ENCODE data around the gene AQP3. TPM values are rescaled to one million over a fixed set of nuclear protein-coding genes. Genes with fewer than 3 reads are reported as not detected.

The AQP3 gene
- total RNA-seq, 2 experiments from 2014 or later: 29.1 to 32.0 TPM

- no peak for ATAC-seq (ENCODE audit: low read depth)
- no peak overlapping the region for H3K4me3 Mint-ChIP-seq
- H3K27ac Mint-ChIP-seq: no peak overlapping the region
- POLR2A ChIA-PET: interaction anchor here (0.7 kb wide), 1 partner anchor 142 kb away, joined by 3 read pairs; no protein-coding TSS in a partner anchor
- no peaks in the 10 kb centered on the region for H3K9me3 Mint-ChIP-seq
- H3K27me3 Mint-ChIP-seq: no peaks in the 10 kb centered on the region
- no peak for DNase-seq
- peaks cover 19% of the 10 kb centered on the region for H3K4me1 Mint-ChIP-seq
- H3K36me3 Mint-ChIP-seq: peaks cover 8% of the 10 kb centered on the region
Measured at GRCh38 chr9:33469891-33470290, 22.5 kb upstream of the AQP3 start.

DNA sequence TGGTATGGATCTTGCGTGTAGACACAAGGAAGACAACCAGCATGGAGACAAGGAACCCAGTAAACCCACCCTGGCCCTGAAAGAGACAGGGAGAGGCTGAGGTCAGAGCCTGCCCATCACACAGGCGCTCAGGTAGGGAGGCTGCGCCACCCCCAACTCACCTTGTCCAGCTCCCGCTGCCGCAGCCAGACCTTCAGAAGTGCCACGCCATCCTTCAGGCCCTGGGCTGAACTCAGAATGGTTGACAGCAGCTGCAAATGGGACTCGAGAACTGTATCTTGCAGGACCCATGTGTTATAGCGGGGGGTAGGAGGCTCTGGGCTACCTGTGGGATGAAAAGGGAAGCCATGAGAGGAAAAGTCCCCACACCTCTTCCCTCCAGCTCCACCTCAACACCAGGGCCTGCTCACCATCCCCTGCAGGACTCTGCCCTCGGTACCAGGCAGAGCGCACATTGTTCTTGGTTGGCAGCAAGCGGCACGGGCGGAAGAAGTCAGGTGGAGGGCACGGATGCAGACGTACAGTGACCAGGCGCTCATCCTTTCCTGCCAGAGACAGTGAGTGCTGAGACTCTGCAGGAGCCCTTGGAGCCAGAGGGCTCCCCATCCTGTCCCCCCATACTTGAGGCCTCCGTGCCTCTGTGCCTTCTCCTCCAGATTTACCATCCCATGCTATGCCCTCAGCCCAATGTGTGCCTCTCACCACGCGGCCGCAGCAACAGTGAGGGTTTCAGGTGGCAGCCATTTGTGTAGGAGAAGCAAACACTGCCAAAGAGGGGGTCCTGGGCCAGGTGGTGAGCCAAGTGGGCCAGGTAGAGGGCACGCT, 21.6 kb upstream of the AQP3 start:
- Mint-ChIP-seq H3K36me3 (peaks cover 8% of the 10 kb centered on the region), H3K4me1 (peaks cover 18% of the 10 kb centered on the region), H3K27ac (no peak overlapping the region), H3K4me3 (no peak overlapping the region), H3K27me3 (no peaks in the 10 kb centered on the region), H3K9me3 (no peaks in the 10 kb centered on the region)
- DNase-seq: no peak
- ATAC-seq (ENCODE audit: low read depth): no peak
- POLR2A ChIA-PET: interaction anchor here (0.7 kb wide), 1 partner anchor 141 kb away, joined by 3 read pairs; no protein-coding TSS in a partner anchor

- POLR2A ChIA-PET: no interaction called here
- Mint-ChIP-seq H3K4me3 (no peak overlapping the region), H3K36me3 (peaks cover 8% of the 10 kb centered on the region), H3K4me1 (peaks cover 17% of the 10 kb centered on the region), H3K9me3 (no peaks in the 10 kb centered on the region), H3K27me3 (no peaks in the 10 kb centered on the region), H3K27ac (no peak overlapping the region)
- ATAC-seq (ENCODE audit: low read depth) (no peak), DNase-seq (no peak)
Measured at GRCh38 chr9:33468215-33468730, 20.9 kb upstream of the AQP3 start.

- Mint-ChIP-seq H3K9me3 (no peaks in the 10 kb centered on the region), H3K4me1 (peaks cover 12% of the 10 kb centered on the region), H3K4me3 (no peak overlapping the region), H3K27ac (no peak overlapping the region), H3K27me3 (no peaks in the 10 kb centered on the region), H3K36me3 (peaks cover 9% of the 10 kb centered on the region)
- POLR2A ChIA-PET: interaction anchor here (1.4 kb wide), 1 partner anchor 64 kb away, joined by 6 read pairs; no protein-coding TSS in a partner anchor
- DNase-seq (no peak), ATAC-seq (ENCODE audit: low read depth) (no peak)
Measured at GRCh38 chr9:33467526-33467925, 20.1 kb upstream of the AQP3 start.

- peak; percentile 86 for DNase-seq
- peak; percentile 67 for ATAC-seq (ENCODE audit: low read depth)
- Mint-ChIP-seq H3K4me1 (peaks cover 6% of the 10 kb centered on the region), H3K9me3 (no peaks in the 10 kb centered on the region), H3K27ac (no peak overlapping the region), H3K4me3 (no peak overlapping the region), H3K36me3 (peaks cover 11% of the 10 kb centered on the region), H3K27me3 (no peaks in the 10 kb centered on the region)
- POLR2A ChIA-PET: interaction anchor here (0.9 to 1.5 kb wide), 6 partner anchors 13 to 180 kb away, joined by 3 to 8 read pairs (median 5); partner anchors contain the start of gene AQP3
Measured at GRCh38 chr9:33466565-33467495, 19.4 kb upstream of the AQP3 start.

DNA sequence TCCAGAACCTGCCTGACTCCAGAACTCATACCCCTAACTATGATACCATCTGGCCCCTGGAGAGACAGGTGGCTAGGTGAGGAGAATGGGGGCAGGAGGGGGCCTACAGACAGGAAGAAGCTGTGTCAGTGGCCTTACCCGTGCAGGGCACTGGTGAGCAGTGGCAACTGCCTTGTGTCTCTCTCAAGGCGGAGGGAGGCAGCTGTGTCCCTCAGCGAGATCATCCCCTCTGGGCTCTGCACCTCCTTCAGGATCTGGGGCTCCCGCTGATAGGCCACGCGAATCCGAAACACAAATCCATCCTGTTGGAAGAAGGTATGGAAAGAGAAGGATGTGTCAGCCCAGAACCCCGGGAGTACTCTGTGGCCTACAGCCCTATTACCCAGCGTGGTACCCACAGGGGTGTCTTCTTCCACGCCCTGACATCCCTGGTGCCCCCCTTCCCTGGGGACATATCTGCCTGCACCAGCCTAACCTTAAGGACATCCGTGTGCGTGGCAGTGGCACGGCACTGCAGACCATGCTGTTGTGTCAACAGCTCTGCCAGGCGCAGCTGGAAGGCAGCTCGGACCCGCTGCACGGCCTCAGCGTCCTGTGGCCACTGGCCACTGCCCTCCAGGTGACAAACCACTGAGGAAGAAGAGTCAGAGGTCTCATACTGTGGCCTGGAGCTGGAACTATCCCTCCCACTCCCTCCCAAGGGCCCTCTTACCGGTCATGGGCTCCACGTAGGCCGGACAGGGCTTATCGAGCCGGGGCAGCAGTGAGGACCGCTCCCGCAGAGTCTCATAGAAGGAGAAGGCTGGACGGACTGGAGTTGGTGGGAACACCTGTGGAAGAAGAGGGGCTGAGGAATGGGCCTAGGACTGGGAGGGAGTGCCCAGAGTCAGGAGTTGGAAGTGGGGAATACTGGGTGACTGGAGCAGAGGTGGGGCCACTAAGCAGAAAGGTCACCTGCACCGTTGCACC, 18.5 kb upstream of the AQP3 start:
- DNase-seq: peak; percentile 20
- no peaks in the 10 kb centered on the region for H3K9me3 Mint-ChIP-seq
- no peak overlapping the region for H3K27ac Mint-ChIP-seq
- H3K4me1 Mint-ChIP-seq: peaks cover 3% of the 10 kb centered on the region
- H3K36me3 Mint-ChIP-seq: peaks cover 10% of the 10 kb centered on the region
- POLR2A ChIA-PET: interaction anchor here (1.2 to 1.5 kb wide), 6 partner anchors 12 to 91 kb away, joined by 3 to 8 read pairs (median 6); partner anchors contain the start of gene AQP3
- no peaks in the 10 kb centered on the region for H3K27me3 Mint-ChIP-seq
- ATAC-seq (ENCODE audit: low read depth): no peak
- no peak overlapping the region for H3K4me3 Mint-ChIP-seq

DNA sequence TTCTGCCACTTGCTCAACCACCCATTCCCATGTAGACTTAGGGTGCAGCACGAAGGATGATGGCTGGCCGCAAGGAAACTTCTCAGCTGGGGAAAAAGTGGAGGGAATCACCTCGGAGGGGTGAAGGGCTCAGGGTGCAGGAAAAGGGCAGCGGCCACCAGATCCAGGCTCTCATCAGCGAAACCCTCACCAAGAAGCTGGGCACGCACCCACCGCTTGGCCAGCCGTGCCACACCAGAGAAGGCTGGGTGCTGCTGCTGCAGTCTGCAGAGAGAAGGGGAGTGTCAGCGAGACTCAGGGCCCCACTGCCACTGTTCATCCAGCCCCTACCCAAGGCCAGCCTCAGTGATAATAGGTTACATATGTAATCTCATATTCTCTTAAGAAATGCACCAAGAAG, 17.7 kb upstream of the AQP3 start:
- H3K27ac Mint-ChIP-seq: no peak overlapping the region
- no peaks in the 10 kb centered on the region for H3K27me3 Mint-ChIP-seq
- H3K36me3 Mint-ChIP-seq: peaks cover 7% of the 10 kb centered on the region
- peaks cover 2% of the 10 kb centered on the region for H3K4me1 Mint-ChIP-seq
- DNase-seq (peak; percentile 2), ATAC-seq (ENCODE audit: low read depth) (no peak)
- no peaks in the 10 kb centered on the region for H3K9me3 Mint-ChIP-seq
- POLR2A ChIA-PET: interaction anchor here (1.2 kb wide), 1 partner anchor 12 kb away, joined by 5 read pairs; no protein-coding TSS in a partner anchor
- H3K4me3 Mint-ChIP-seq: no peak overlapping the region

- Mint-ChIP-seq H3K27me3 (no peaks in the 10 kb centered on the region), H3K27ac (peak overlapping the region; percentile 42), H3K4me1 (peaks cover 3% of the 10 kb centered on the region), H3K36me3 (peaks cover 7% of the 10 kb centered on the region), H3K4me3 (no peak overlapping the region), H3K9me3 (no peaks in the 10 kb centered on the region)
- POLR2A ChIA-PET: interaction anchor here (0.6 to 1.2 kb wide), 2 partner anchors 11 to 47 kb away, joined by 3 to 5 read pairs; no protein-coding TSS in a partner anchor
- DNase-seq (no peak), ATAC-seq (ENCODE audit: low read depth) (no peak)
Measured at GRCh38 chr9:33464045-33464636, 16.7 kb upstream of the AQP3 start.

DNA sequence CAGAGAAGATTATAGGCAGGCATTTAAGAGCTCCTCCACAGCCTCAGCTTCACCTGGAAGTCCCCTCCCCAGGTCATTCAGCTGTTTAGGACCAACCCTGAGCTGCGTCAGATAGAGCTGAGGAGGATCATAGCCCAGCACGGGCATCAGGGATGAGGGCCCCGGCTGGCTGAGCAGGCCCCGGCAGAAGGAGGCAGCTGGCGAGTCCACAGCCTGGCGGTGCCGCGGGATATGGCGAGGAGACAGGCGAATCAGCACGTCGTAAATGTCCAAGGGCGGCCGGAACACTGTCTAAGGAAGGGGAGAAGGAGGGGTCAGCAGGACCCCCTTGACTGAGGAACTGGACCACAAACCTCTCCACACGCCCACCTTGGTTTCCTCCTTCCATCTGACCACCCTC, 15.8 kb upstream of the AQP3 start:
- Mint-ChIP-seq H3K27ac (no peak overlapping the region), H3K27me3 (no peaks in the 10 kb centered on the region), H3K9me3 (no peaks in the 10 kb centered on the region), H3K4me1 (peaks cover 12% of the 10 kb centered on the region), H3K36me3 (peaks cover 7% of the 10 kb centered on the region), H3K4me3 (no peak overlapping the region)
- DNase-seq (no peak), ATAC-seq (ENCODE audit: low read depth) (no peak)
- POLR2A ChIA-PET: no interaction called here

DNA sequence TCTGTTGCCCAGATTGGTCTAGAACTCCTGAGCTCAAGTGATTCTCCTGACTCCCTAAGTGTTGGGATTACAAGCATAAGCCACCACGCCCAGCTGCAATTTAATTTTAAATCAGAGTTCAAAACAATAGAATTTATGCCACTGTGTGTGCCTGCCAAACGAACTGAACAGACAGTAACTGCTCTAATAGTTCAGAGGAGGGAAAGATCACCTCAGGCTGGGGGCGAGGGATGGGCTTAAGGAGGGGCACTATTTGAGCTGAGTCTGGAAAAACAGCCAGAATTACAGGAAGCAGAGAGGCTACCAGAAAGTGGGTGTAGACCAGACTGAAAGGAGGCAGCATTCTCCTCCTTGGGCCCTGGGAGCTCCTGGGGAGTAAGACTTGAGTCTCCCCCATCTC, 14.1 kb upstream of the AQP3 start:
- no peak overlapping the region for H3K4me3 Mint-ChIP-seq
- POLR2A ChIA-PET: no interaction called here
- ATAC-seq (ENCODE audit: low read depth) (no peak), DNase-seq (no peak)
- H3K36me3 Mint-ChIP-seq: peaks cover 7% of the 10 kb centered on the region
- H3K27ac Mint-ChIP-seq: no peak overlapping the region
- H3K4me1 Mint-ChIP-seq: peaks cover 21% of the 10 kb centered on the region
- H3K27me3 Mint-ChIP-seq: no peaks in the 10 kb centered on the region
- no peaks in the 10 kb centered on the region for H3K9me3 Mint-ChIP-seq

GRCh38 chr9:33460854-33461253, 13.5 kb upstream of the AQP3 start:
- Mint-ChIP-seq H3K27ac (peak overlapping the region; percentile 45), H3K36me3 (peaks cover 7% of the 10 kb centered on the region), H3K4me3 (no peak overlapping the region), H3K27me3 (no peaks in the 10 kb centered on the region), H3K4me1 (peaks cover 27% of the 10 kb centered on the region), H3K9me3 (no peaks in the 10 kb centered on the region)
- DNase-seq (no peak), ATAC-seq (ENCODE audit: low read depth) (no peak)
- POLR2A ChIA-PET: interaction anchor here (1.3 kb wide), 1 partner anchor 9 kb away, joined by 3 read pairs; no protein-coding TSS in a partner anchor

- DNase-seq (no peak), ATAC-seq (ENCODE audit: low read depth) (no peak)
- no peaks in the 10 kb centered on the region for H3K9me3 Mint-ChIP-seq
- no peaks in the 10 kb centered on the region for H3K27me3 Mint-ChIP-seq
- no peak overlapping the region for H3K4me3 Mint-ChIP-seq
- H3K4me1 Mint-ChIP-seq: peaks cover 37% of the 10 kb centered on the region
- peaks cover 7% of the 10 kb centered on the region for H3K36me3 Mint-ChIP-seq
- POLR2A ChIA-PET: interaction anchor here (0.7 to 2.5 kb wide), 6 partner anchors 12 to 132 kb away, joined by 3 to 13 read pairs (median 4); partner anchors contain the start of genes AQP3 and NOL6
- H3K27ac Mint-ChIP-seq: peak overlapping the region; percentile 84
Measured at GRCh38 chr9:33459115-33459514, 11.7 kb upstream of the AQP3 start.

Data from activated naive CD8-positive, alpha-beta T cell treated with anti-CD3 and anti-CD28 coated beads, Interleukin-2, amount 10 ng/mL, durations not matched to agents 7 days and 5 days (primary cell).